Memory B cell (primary cell): ENCODE data around the gene PCDHGB3.
"Not testable (repeated sequence)": the region's sequence is repeated elsewhere in the genome, so short reads cannot be mapped to it uniquely, and the experiment has no call there.

ENCODE experiments used
- ATAC-seq: fragments of 150-1000 bp; cut with Tn5 transposase; 2 replicates; pipeline ENCODE4 v1.10.0; 2021; ENCODE audit warnings: low read depth, mild to moderate bottlenecking, moderate library complexity
- DNase-seq, 2 donors: peaks; one replicate each; pipeline ENCODE4 v3.0.0; 2022; ENCODE audit warnings: low spot score in 2 of 2
- H3K27ac Mint-ChIP-seq: one replicate; pipeline ENCODE4 v1.8.0; 2022; ENCODE audit warnings: mild to moderate bottlenecking, moderate library complexity, mixed read lengths
- H3K27me3 Mint-ChIP-seq: one replicate; pipeline ENCODE4 v1.8.0; 2022; ENCODE audit warnings: mixed read lengths
- H3K36me3 Mint-ChIP-seq: one replicate; pipeline ENCODE4 v1.8.0; 2022; ENCODE audit warnings: mild to moderate bottlenecking, mixed read lengths
- H3K4me1 Mint-ChIP-seq: one replicate; pipeline ENCODE4 v1.8.0; 2022; ENCODE audit warnings: mixed read lengths
- H3K4me3 Mint-ChIP-seq: one replicate; pipeline ENCODE4 v1.8.0; 2022; ENCODE audit warnings: mild to moderate bottlenecking, moderate library complexity, mixed read lengths
- H3K9me3 Mint-ChIP-seq: one replicate; pipeline ENCODE4 v1.8.0; 2022; ENCODE audit warnings: mixed read lengths

Gene PCDHGB3

DNA sequence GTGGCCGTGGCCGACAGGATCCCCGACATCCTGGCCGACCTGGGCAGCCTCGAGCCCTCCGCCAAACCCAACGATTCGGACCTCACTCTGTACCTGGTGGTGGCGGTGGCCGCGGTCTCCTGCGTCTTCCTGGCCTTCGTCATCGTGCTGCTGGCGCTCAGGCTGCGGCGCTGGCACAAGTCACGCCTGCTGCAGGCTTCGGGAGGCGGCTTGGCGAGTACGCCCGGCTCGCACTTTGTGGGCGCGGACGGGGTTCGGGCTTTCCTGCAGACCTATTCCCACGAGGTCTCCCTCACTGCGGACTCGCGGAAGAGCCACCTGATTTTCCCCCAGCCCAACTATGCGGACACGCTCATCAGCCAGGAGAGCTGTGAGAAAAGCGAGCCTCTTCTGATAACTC, 24.0 kb upstream of the PCDHGB3 start:
- not testable (repeated sequence) for DNase-seq, H3K36me3 Mint-ChIP-seq, H3K27ac Mint-ChIP-seq, H3K4me1 Mint-ChIP-seq, H3K4me3 Mint-ChIP-seq, ATAC-seq
- Mint-ChIP-seq H3K27me3 (peaks cover 21% of the 10 kb centered on the region), H3K9me3 (peaks cover 15% of the 10 kb centered on the region)

DNA sequence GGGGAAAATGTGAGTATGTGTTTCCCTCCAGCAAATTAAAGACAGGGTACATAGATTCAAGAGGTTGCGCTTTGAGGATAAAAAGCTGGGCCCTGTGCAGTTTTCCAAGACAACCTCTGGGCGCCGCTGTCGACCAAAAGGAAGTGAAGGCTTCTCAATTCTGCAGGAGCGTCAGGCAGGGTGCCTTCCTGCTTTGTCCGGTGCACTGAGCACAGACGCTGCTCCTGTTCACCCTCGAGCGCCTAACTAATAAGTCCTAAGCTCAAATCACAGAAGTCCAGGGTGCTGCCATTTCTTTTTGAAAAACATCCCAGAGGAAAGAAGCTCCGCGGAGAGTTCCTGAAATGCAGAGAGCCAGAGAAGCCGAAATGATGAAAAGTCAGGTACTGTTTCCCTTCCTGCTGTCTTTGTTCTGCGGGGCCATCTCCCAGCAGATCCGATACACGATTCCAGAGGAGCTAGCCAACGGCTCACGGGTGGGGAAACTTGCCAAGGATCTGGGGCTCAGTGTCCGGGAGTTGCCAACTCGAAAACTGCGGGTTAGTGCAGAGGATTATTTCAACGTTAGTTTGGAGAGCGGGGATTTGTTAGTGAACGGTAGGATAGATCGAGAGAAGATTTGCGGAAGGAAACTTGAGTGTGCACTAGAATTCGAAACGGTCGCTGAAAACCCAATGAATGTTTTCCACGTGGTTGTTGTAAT, 20.0 kb upstream of the PCDHGB3 start, which contains the start of gene PCDHGB1:
TSS of gene PCDHGB1 (plus strand) at position 183 of the 703 bp plus-strand sequence. CDS start at position 345, 162 bp downstream.
- no peak for DNase-seq
- H3K27ac Mint-ChIP-seq = no peak within 1 kb of the TSS
- H3K36me3 Mint-ChIP-seq = peaks cover 3% of the 10 kb centered on the region
- ATAC-seq = peak; percentile 50
- H3K4me1 Mint-ChIP-seq = no peaks in the 10 kb centered on the region
- peaks cover 22% of the 10 kb centered on the region for H3K27me3 Mint-ChIP-seq
- H3K4me3 Mint-ChIP-seq = peak within 1 kb of the TSS; percentile 54
- peaks cover 16% of the 10 kb centered on the region for H3K9me3 Mint-ChIP-seq

DNA sequence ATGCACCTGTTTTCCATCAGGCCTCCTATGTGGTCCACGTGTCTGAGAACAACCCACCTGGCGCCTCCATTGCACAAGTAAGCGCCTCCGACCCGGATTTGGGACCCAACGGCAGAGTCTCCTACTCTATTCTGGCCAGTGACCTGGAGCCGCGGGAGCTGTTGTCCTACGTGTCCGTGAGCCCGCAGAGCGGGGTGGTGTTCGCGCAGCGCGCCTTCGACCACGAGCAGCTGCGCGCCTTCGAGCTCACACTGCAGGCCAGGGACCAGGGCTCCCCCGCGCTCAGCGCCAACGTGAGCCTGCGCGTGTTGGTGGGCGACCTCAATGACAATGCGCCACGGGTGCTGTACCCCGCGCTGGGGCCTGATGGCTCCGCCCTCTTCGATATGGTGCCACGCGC, 18.5 kb upstream of the PCDHGB3 start:
- peaks cover 14% of the 10 kb centered on the region for H3K9me3 Mint-ChIP-seq

DNA sequence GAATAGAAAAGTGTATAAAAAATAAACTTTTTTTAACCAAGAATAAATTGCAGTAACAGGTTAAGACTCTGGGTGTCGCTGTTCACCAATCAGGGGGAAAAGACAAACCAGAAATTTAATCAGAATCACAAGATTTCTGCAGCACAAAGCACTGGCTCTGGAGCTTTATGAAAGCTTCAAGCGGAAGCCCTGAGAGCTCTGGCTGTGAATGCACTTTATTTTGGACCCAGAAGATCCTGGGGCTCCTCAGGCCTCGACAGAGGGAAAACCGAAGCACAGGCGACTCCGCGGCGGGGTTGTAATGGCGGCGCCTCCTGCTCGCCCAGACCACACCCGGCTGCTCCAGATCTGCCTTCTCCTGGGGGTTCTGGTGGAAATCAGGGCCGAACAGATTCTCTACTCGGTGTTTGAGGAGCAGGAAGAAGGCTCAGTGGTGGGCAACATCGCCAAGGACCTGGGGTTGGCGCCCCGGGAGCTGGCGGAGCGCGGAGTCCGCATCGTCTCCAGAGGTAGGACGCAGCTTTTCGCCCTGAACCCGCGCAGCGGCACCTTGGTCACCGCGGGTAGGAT, 15.1 kb upstream of the PCDHGB3 start, which contains the start of gene PCDHGA4:
TSS of gene PCDHGA4 (plus strand) at position 122 of the 570 bp plus-strand sequence. CDS start at position 209, 87 bp downstream.
- Mint-ChIP-seq H3K9me3 (peaks cover 16% of the 10 kb centered on the region), H3K27ac (no peak within 1 kb of the TSS), H3K36me3 (peaks cover 4% of the 10 kb centered on the region), H3K4me3 (no peak within 1 kb of the TSS), H3K27me3 (peaks cover 26% of the 10 kb centered on the region), H3K4me1 (no peaks in the 10 kb centered on the region)
- no peak for DNase-seq
- ATAC-seq = no peak

More for the DNA sequence above, 18.5 kb upstream of the PCDHGB3 start:
- peaks cover 3% of the 10 kb centered on the region for H3K36me3 Mint-ChIP-seq
- H3K4me3 Mint-ChIP-seq = no peak overlapping the region
- H3K27me3 Mint-ChIP-seq = peaks cover 24% of the 10 kb centered on the region
- H3K27ac Mint-ChIP-seq = no peak overlapping the region
- no peak for ATAC-seq
- no peaks in the 10 kb centered on the region for H3K4me1 Mint-ChIP-seq
- no peak for DNase-seq

DNA sequence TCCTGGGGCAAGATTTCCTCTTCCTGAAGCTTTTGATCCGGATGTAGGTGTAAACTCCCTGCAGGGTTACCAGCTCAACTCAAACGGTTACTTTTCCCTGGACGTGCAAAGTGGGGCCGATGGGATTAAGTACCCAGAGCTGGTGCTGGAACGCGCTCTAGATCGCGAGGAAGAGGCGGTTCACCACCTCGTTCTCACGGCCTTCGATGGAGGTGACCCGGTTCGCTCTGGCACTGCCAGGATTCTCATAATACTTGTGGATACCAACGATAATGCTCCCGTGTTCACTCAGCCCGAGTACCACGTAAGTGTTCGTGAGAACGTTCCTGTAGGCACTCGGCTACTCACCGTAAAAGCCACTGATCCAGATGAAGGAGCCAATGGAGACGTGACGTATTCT, 14.4 kb upstream of the PCDHGB3 start:
- H3K36me3 Mint-ChIP-seq = peaks cover 4% of the 10 kb centered on the region
- H3K4me3 Mint-ChIP-seq = no peak overlapping the region

DNA sequence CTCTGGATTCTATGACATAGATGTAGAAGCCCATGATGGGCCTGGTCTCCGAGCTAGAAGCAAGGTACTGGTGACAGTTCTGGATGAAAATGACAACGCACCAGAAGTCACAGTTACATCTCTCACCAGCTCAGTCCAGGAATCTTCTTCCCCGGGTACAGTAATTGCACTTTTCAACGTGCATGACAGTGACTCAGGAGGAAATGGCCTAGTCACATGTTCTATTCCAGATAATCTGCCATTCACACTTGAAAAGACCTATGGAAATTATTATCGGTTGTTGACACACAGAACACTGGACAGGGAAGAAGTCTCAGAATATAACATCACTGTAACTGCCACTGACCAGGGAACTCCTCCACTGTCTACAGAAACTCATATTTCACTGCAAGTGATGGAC, 13.9 kb upstream of the PCDHGB3 start:
- ATAC-seq = no peak
- no peak for DNase-seq
- Mint-ChIP-seq H3K9me3 (peaks cover 15% of the 10 kb centered on the region), H3K36me3 (peaks cover 4% of the 10 kb centered on the region), H3K4me3 (no peak overlapping the region), H3K27me3 (peaks cover 24% of the 10 kb centered on the region), H3K4me1 (no peaks in the 10 kb centered on the region), H3K27ac (no peak overlapping the region)

More for the DNA sequence above, 14.4 kb upstream of the PCDHGB3 start:
- DNase-seq (no peak), ATAC-seq (no peak)
- H3K27me3 Mint-ChIP-seq = peaks cover 24% of the 10 kb centered on the region
- peaks cover 15% of the 10 kb centered on the region for H3K9me3 Mint-ChIP-seq
- H3K4me1 Mint-ChIP-seq = no peaks in the 10 kb centered on the region
- H3K27ac Mint-ChIP-seq = no peak overlapping the region

DNA sequence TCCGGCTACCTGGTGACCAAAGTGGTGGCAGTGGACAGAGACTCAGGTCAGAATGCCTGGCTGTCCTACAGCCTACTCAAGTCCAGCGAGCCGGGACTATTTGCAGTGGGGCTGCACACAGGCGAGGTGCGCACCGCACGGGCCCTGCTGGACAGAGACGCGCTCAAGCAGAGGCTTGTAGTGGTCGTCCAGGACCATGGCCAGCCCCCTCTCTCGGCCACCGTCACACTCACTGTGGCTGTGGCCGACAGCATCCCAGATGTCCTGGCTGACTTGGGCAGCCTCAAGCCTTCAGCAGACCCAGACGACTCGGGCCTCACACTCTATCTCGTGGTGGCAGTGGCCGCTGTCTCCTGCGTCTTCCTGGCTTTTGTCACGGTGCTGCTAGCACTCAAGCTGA, 13.1 kb upstream of the PCDHGB3 start:
- H3K4me1 Mint-ChIP-seq = no peaks in the 10 kb centered on the region
- ATAC-seq (no peak), DNase-seq (no peak)
- H3K27ac Mint-ChIP-seq = no peak overlapping the region
- no peak overlapping the region for H3K4me3 Mint-ChIP-seq
- peaks cover 24% of the 10 kb centered on the region for H3K27me3 Mint-ChIP-seq
- H3K9me3 Mint-ChIP-seq = peaks cover 15% of the 10 kb centered on the region
- H3K36me3 Mint-ChIP-seq = peaks cover 4% of the 10 kb centered on the region

DNA sequence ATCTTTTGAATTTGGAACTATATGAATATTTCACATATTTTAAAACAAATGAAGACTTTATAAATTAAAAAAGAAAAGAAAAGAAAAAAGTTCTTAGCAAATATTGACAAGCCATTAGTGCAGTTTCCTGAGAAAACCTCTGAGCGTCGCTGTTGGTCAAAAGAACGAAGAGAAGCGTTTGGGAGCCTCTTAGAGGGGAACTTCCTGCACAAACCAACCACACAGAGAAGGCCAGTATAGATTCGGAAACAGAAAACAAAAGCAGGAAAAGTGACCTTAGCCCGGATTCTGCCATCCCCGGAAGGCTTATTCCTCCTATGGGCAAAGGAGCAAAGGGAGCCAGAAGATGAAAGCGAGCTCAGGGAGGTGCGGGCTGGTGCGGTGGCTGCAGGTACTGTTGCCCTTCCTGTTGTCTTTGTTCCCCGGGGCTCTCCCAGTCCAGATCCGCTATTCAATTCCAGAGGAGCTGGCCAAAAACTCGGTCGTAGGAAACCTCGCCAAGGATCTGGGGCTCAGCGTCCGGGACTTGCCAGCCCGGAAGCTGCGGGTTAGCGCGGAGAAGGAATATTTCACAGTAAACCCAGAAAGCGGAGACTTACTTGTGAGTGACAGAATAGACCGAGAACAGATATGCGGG, 10.1 kb upstream of the PCDHGB3 start, which contains the start of gene PCDHGB2:
TSS of gene PCDHGB2 (plus strand) at position 205 of the 637 bp plus-strand sequence. CDS start at position 347, 142 bp downstream.
- H3K9me3 Mint-ChIP-seq = peaks cover 17% of the 10 kb centered on the region

DNA sequence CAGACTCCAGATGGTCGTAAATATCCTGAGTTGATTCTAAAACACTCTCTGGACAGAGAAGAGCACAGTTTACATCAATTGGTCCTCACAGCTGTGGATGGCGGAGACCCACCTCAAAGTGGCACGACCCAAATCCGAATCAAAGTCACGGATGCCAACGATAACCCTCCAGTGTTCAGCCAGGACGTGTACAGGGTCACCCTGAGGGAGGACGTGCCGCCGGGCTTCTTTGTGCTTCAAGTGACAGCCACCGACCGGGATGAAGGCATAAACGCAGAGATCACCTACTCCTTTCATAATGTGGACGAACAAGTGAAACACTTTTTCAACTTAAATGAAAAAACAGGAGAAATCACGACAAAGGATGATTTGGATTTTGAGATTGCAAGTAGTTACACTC, 9.4 kb upstream of the PCDHGB3 start:
- Mint-ChIP-seq H3K36me3 (peaks cover 5% of the 10 kb centered on the region), H3K4me1 (peaks cover 2% of the 10 kb centered on the region), H3K4me3 (no peak overlapping the region), H3K27me3 (peaks cover 23% of the 10 kb centered on the region), H3K27ac (no peak overlapping the region), H3K9me3 (peaks cover 17% of the 10 kb centered on the region)
- DNase-seq (no peak), ATAC-seq (no peak)

More for the DNA sequence above, 10.1 kb upstream of the PCDHGB3 start, which contains the start of gene PCDHGB2:
- peak within 1 kb of the TSS; percentile 85 for H3K27ac Mint-ChIP-seq
- H3K36me3 Mint-ChIP-seq = peaks cover 5% of the 10 kb centered on the region
- H3K4me3 Mint-ChIP-seq = peak within 1 kb of the TSS; percentile 89
- H3K4me1 Mint-ChIP-seq = peaks cover 2% of the 10 kb centered on the region
- H3K27me3 Mint-ChIP-seq = peaks cover 17% of the 10 kb centered on the region
- no peak for DNase-seq
- ATAC-seq = peak; percentile 54

DNA sequence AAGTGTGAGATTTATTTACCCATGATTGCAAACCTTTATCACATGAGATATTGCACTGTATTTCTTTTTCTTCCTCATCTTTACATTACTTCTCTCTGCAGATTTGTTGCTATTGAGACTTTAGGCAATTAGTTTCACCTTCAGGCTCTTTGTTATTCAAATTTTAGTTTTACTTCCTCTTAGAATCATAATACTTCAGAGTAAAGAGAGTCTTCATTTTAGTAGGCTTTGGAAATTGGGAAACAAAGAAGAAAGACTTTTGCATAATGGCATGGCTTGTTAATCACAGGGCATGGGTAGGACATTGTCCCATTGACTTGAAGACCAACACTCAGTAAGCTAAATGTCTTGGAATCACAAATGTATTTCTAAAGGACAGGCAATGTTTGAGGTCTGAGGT, 7.3 kb upstream of the PCDHGB3 start:
- Mint-ChIP-seq H3K27ac (peak overlapping the region; percentile 60), H3K9me3 (peaks cover 15% of the 10 kb centered on the region), H3K4me3 (peak overlapping the region; percentile 52), H3K36me3 (peaks cover 5% of the 10 kb centered on the region), H3K27me3 (peaks cover 19% of the 10 kb centered on the region), H3K4me1 (peaks cover 2% of the 10 kb centered on the region)
- DNase-seq = no peak
- no peak for ATAC-seq

DNA sequence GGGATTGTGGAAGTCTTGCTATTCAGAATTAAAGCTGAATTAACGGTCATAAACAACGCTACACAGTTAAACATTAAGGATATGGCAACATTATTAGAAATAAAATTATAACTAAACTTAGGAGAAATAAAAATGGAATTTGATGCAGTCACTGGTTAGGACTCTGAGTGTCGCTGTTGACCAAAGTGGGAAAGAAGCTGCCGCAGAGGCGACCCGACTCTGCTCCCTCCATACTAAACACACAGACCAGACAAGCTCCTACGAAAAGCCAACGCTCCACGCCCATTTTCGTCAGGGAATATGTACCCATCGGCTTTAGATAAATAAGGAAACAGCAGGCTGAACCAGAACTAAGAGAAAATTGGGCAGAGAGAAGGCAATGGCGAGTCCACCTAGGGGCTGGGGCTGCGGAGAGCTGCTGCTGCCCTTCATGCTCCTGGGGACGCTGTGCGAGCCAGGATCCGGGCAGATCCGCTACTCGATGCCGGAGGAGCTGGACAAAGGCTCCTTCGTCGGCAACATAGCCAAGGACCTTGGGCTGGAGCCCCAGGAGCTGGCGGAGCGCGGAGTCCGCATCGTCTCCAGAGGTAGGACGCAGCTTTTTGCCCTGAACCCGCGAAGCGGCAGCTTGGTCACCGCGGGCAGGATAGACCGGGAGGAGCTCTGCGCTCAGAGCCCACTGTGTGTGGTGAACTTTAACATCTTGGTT, 5.9 kb upstream of the PCDHGB3 start, which contains the start of gene PCDHGA5:
TSS of gene PCDHGA5 (plus strand) at position 211 of the 709 bp plus-strand sequence. CDS start at position 380, 169 bp downstream.
- peaks cover 5% of the 10 kb centered on the region for H3K36me3 Mint-ChIP-seq
- no peak within 1 kb of the TSS for H3K27ac Mint-ChIP-seq
- H3K9me3 Mint-ChIP-seq = peaks cover 11% of the 10 kb centered on the region
- H3K4me1 Mint-ChIP-seq = peaks cover 2% of the 10 kb centered on the region
- DNase-seq (no peak), ATAC-seq (no peak)
- peaks cover 15% of the 10 kb centered on the region for H3K27me3 Mint-ChIP-seq
- no peak within 1 kb of the TSS for H3K4me3 Mint-ChIP-seq

DNA sequence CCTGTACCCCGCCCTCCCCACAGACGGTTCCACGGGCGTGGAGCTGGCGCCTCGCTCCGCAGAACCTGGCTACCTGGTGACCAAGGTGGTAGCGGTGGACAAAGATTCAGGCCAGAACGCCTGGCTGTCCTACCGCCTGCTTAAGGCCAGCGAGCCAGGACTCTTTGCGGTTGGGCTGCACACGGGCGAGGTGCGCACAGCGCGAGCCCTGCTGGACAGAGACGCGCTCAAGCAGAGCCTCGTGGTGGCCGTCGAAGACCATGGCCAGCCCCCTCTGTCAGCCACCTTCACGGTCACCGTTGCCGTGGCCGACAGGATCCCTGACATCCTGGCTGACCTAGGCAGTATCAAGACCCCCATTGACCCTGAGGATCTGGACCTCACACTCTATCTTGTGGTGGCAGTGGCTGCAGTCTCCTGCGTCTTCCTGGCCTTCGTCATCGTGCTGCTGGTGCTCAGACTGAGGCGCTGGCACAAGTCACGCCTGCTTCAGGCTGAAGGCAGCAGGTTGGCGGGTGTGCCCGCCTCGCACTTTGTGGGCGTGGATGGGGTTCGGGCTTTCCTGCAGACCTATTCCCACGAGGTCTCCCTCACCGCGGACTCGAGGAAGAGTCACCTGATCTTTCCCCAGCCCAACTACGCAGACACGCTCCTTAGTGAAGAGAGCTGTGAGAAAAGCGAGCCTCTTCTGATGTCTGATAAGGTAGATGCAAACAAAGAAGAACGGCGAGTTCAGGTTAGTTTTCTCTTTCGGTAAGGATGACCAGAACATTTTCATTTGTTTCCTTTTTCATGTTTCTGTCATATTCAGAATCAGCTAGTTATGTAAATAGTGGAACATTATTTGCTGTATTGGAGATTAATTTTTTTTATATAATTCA, 3.8 kb upstream of the PCDHGB3 start:
- Mint-ChIP-seq H3K4me3 (no peak overlapping the region), H3K36me3 (peaks cover 6% of the 10 kb centered on the region), H3K27me3 (peaks cover 16% of the 10 kb centered on the region), H3K4me1 (peaks cover 5% of the 10 kb centered on the region), H3K27ac (no peak overlapping the region), H3K9me3 (peaks cover 12% of the 10 kb centered on the region)
- ATAC-seq (no peak), DNase-seq (no peak)
